22Rv1 (cell line): ENCODE data around the gene KIR3DL1.
"Not testable (repeated sequence)": the region's sequence is repeated elsewhere in the genome, so short reads cannot be mapped to it uniquely, and the experiment has no call there.

Source experiments
- ZFX ChIP-seq: fragments of 450-650 bp; IDR thresholded peaks from 2 replicates; pipeline ENCODE4 v1.6.1; 2017; ENCODE audit warnings: antibody characterized with exemption, borderline replicate concordance
- TF ChIP-seq, protein P1 (sequence below): fragments of 450-650 bp; IDR thresholded peaks from 2 replicates; pipeline ENCODE4 v1.5.1; 2017; ENCODE audit warnings: mild to moderate bottlenecking

DNA sequence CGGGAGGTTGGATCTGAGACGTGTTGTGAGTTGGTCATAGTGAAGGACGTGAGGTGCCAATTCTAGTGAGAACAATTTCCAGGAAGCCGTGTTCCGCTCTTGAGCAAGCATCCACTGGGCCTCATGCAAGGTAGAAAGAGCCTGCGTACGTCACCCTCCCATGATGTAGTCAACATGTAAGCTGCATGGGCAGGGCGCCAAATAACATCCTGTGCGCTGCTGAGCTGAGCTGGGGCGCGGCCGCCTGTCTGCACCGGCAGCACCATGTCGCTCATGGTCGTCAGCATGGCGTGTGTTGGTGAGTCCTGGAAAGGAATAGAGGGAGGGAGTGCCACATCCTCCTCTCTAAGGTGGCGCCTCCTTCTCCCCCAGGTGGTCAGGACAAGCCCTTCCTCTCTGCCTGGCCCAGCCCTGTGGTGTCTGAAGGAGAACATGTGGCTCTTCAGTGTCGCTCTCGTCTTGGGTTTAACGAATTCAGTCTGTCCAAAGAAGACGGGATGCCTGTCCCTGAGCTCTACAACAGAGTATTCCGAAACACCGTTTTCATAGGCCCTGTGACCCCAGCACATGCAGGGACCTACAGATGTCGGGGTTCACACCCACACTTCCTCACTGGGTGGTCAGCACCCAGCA, 30.1 kb upstream of the KIR3DL1 start:
- TF ChIP-seq, protein P1, sequence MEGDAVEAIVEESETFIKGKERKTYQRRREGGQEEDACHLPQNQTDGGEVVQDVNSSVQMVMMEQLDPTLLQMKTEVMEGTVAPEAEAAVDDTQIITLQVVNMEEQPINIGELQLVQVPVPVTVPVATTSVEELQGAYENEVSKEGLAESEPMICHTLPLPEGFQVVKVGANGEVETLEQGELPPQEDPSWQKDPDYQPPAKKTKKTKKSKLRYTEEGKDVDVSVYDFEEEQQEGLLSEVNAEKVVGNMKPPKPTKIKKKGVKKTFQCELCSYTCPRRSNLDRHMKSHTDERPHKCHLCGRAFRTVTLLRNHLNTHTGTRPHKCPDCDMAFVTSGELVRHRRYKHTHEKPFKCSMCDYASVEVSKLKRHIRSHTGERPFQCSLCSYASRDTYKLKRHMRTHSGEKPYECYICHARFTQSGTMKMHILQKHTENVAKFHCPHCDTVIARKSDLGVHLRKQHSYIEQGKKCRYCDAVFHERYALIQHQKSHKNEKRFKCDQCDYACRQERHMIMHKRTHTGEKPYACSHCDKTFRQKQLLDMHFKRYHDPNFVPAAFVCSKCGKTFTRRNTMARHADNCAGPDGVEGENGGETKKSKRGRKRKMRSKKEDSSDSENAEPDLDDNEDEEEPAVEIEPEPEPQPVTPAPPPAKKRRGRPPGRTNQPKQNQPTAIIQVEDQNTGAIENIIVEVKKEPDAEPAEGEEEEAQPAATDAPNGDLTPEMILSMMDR = not testable (repeated sequence)
- TF ChIP-seq ZFX = not testable (repeated sequence)
